GM18502 (cell line): ENCODE measurements around the gene GOLPH3.
A peak's percentile ranks its signal among the peaks of the same experiment; 100 is the strongest.

ENCODE experiments used
- ATAC-seq: cut with Tn5 transposase; IDR thresholded peaks from one replicate; pipeline ENCODE4 v1.9.1; 2021; ENCODE audit warnings: mild to moderate bottlenecking; ENCODE audit not compliant: unreplicated experiment, poor library complexity

Gene GOLPH3

DNA sequence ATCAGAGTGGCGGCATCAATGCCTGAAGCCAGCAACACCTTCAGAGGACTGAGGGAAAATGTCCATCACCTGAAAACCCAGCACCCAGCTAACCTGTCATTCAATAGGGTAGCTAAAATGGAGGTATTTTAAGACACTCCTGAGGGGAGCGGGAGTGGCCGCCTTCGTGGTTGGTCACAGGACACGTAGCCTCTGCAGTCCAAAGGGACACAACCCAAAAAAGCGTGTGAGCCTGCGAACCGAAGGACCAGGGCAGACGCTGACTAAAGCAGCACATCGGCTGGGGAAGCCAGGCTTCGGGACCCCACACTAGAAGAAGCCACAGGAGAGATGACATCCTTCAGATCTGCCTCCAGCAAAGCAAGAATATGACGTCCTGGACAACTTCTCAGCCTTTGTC is 70.6 kb downstream of the GOLPH3 start:
- ATAC-seq: no peak

DNA sequence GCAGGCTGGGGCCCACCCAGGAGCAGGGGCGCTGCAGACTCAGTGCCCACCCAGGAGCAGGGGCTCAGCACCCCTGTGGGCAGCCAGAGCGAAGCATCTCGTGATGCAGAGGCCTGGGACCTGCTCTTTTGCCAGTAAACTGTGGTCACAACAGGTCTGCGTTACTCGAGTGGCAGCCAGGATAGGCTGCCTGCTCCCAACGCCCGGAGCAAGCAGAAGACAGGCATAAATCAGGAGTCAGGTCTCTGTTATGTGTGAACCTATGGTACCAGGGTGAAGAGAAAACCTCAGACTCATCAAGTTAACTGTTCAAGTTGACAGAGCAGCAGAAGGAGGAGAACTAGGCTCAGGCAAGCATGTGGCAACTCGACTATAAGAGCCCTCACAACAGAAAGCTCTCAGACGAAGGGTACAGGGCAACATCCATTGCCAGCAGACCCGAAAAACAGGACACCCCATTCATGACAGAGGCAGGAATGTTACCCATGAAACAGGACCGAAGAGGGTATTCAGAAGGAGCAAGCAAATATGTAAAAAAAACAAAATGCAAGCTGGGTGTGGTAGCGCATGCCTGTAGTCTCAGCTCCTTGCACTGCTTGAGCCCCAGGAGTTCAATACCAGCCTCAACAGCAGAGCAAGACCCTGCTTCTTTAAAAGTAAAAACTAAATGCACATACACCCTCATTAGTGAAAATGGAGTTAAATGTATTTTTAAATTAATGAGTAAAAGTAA is 71.7 kb downstream of the GOLPH3 start:
- ATAC-seq: no peak

DNA sequence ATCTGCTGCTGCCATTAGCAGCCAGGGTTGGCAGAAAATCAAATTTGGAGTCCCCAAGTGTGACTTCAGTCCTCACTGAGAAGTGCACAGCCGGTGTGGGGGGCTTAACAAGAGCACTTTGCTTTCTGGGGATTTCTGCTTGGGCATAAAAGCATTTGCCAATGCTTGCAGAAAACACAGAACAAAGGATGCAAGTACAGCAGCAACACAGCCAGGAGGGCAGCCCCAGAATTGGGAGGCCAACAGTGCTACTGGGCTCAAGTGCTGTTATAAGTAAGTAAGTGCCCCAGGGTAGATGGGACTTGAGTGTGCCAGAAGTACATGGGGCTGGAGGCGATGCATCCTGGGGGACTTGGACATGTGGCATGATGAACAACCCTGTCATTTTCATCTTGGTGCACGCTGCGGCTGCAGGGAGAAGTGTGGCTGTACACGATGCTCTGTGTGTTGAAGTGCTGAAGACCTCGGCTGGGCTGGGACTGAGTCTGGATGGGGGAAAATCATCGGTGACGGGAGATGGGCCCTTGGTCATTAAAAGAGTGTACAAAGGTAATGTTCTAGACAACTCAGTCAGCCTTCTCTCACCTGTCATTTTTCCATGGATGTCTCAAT is 73.3 kb downstream of the GOLPH3 start:
- ATAC-seq: no peak

DNA sequence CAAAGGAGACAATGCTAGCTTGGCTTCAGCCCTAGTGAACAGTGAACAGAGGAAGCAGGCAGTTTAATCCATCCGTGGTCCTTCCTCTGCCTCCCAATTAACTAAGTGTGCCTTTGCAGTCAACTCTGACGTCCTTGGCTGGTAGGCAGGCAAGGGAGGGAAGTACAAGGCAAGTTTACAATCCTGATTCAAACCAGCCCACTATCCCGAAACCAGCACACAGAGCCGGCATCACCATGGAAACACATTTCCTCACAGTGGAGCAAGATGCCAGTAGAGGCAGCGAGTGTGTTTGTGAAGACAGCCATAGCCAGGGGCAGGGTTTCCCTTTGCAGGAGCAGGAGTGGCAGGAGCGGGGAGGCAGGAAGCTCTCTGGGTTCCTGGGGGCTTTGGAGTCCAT is 73.9 kb downstream of the GOLPH3 start:
- no peak for ATAC-seq

DNA sequence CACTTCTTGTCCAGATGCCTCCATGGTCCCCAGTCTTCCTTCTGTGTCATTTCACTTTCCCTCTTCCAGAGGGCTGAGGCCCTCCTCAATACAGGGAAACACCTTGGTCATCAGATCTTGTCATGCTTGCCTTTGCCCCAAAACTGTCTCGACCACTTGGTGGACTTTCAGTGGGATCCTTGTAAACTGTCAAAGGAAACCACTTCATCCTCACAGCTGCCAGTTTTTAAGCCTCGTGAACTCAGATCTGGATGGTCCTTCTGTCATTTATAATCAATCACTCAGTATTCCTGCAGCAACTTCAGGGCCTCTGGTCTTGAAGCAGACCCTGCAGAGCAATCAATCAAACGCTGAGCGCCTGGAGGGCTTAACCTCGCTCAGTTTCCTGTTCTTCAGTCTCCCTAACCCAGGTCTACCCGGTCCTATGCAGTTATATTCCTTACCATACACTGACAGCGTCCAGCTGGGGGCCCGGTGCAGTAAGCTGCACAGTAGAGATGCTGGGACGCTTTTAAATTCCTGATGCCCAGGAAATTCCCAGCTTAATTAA is 74.6 kb downstream of the GOLPH3 start:
- no peak for ATAC-seq

DNA sequence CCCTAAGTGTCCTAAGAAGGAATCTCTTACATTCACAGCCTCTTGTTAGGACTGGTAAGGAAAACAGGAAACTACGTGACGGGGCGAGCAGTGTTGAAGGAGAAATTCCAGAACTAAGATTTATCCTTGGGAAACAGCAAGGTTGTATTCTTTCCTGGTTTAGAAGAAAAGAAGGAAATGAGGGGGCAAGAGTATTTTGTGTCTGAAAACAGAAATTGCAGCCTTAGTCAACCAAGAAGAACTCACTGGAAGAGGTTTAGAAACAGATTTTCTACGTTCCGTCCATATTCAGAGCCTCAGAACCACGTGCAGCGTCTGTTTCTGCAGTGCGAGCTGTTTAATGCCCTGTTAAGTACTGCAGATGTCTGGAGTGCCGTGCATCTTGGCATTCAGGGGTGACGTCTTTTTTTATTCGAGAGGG is 75.2 kb downstream of the GOLPH3 start:
- ATAC-seq: no peak

DNA sequence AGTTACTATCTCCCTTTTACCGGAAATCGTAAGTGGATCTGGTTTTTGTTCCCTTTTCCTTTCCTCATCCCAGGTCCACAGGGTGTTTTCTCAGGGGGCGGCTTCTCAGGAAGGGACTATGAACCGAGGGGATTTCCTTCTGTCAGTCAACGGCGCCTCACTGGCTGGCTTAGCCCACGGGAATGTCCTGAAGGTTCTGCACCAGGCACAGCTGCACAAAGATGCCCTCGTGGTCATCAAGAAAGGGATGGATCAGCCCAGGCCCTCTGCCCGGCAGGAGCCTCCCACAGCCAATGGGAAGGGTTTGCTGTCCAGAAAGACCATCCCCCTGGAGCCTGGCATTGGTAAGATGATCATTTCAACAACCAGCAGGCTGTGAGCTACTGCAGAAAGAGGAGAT is 75.8 kb downstream of the GOLPH3 start:
- no peak for ATAC-seq

DNA sequence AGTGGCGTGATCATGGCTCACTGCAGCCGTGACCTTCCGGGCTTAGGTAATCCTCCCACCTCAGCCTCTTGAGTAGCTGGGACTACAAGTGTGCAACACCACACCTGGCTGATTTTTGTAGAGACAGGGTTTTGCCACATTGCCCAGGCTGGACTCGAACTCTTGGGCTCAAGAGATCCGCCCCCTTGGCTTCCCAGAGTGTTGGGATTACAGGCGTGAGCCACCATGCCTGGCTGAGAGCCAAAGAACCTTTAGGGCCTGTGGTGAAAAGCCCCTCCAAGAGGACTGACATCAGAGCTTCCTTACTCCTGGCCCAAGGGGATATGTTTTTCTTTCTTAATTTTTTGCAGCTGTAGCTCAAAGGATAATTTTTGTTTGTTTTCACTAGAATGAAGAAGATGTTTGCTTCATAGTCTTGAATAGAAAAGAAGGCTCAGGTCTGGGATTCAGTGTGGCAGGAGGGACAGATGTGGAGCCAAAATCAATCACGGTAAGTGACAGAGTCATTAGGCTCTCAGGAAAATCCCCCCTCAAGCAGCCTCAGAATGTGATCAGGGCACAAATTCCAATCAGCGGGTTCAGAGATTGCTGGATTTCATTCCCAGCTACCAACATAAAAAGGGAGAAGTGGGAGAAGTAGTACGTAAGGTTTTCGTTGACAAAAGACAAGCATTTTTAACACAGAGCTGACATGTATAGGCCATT is 77.1 kb downstream of the GOLPH3 start:
- no peak for ATAC-seq

DNA sequence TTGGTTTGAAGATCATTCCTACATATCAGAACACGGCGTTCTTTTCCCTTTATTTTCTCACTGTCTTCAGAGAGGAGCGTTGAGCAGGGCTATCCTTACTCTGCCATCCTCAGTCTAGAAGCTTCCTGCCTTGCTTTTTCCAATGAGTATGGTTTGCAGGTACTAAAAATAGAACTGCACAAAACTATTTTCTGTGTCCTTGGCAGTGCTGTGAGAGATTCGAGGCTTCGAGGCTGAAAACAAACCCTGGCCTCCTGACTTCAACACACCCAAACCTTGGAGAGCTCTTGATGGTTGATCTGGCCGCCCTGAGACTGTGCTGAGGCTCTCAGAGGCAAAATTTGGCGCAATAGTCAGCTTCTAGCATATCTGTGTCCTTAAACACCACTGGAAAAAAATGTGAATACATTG is 78.9 kb downstream of the GOLPH3 start:
- ATAC-seq: no peak

DNA sequence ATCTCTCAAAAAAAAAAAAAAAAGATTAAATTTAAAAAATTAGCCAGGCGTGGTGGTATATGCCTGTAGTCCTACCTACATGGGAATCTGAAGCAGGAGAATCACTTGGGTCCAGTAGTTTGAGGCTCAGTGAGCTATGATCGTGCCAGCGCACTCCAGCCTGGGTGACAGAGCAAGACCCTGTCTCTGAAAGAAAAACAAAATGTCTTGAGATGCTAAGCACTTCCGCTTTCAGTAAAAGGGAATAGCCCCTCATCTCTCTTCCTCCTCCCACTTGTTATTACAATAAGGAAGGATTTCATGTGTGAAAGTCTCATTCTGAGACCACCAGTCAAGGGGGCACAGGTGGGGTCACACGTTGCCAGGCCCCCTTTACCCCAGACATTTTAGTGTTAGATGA is 79.4 kb downstream of the GOLPH3 start:
- no peak for ATAC-seq

DNA sequence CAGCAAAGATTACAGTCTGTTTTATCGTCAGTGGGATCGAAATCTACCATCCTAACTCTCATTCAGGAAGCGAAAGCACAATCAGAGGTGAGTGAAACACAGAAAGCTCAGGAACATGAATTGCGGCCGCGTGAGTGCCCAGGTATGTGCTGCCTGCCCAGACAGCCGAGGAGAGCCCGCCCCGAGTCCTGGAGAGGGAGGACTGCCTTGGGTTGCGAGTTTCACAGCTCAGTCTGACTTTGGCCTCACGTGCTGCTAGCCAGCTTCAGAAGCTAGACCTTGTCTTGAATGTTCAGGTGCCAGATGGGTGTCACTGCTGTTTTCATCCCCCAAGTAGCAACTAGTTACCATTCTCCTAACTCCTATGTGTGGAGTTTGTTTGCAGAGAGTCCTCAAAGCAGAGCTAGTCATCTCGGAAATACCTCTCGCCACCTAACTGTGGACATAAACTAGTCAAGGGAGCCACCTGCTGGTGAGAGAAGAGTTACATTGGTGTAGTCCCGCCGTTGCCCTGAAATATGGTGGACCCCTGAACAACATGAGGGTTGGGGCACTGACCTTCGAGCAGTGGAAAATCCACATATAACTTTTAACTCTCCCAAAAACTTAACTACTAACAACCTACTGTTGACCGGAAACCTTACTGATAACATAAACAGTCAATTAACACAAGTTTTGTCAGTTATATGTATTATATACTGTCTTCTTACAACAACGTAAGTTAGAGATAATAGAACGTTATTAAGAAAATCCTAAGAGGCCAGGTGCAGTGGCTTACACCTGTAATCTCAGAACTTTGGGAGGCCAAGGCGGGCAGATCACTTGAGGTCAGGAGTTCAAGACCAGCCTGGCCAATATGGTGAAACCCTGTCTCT is 80.9 kb downstream of the GOLPH3 start:
- peak; percentile 95 for ATAC-seq

DNA sequence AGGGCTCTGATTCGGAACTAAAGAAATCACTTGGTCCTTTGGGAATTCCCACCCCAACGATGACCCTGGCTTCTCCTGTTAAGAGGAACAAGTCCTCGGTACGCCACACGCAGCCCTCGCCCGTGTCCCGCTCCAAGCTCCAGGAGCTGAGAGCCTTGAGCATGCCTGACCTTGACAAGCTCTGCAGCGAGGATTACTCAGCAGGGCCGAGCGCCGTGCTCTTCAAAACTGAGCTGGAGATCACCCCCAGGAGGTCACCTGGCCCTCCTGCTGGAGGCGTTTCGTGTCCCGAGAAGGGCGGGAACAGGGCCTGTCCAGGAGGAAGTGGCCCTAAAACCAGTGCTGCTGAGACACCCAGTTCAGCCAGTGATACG is 83.4 kb downstream of the GOLPH3 start:
- ATAC-seq: no peak

DNA sequence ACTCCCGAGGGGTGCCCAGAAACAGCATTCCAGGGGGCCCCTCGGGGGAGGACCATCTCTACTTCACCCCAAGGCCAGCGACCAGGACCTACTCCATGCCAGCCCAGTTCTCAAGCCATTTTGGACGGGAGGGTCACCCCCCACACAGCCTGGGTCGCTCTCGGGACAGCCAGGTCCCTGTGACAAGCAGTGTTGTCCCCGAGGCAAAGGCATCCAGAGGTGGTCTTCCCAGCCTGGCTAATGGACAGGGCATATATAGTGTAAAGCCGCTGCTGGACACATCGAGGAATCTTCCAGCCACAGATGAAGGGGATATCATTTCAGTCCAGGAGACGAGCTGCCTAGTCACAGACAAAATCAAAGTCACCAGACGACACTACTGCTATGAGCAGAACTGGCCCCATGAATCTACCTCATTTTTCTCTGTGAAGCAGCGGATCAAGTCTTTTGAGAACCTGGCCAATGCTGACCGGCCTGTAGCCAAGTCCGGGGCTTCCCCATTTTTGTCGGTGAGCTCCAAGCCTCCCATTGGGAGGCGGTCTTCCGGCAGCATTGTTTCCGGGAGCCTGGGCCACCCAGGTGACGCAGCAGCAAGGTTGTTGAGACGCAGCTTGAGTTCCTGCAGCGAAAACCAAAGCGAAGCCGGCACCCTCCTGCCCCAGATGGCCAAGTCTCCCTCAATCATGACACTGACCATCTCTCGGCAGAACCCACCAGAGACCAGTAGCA is 83.9 kb downstream of the GOLPH3 start:
- no peak for ATAC-seq

DNA sequence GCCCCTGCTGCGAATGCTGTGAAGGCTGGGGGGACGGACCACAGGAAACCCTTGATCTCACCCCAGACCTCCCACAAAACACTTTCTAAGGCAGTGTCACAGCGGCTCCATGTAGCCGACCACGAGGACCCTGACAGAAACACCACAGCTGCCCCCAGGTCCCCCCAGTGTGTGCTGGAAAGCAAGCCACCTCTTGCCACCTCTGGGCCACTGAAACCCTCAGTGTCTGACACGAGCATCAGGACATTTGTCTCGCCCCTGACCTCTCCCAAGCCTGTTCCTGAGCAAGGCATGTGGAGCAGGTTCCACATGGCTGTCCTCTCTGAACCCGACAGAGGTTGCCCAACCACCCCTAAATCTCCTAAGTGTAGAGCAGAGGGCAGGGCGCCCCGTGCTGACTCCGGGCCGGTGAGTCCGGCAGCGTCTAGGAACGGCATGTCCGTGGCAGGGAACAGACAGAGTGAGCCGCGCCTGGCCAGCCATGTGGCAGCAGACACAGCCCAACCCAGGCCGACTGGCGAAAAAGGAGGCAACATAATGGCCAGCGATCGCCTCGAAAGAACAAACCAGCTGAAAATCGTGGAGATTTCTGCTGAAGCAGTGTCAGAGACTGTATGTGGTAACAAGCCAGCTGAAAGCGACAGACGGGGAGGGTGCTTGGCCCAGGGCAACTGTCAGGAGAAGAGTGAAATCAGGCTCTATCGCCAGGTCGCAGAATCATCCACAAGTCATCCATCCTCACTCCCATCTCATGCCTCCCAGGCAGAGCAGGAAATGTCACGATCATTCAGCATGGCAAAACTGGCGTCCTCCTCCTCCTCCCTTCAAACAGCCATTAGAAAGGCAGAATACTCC is 84.7 kb downstream of the GOLPH3 start:
- ATAC-seq: no peak

DNA sequence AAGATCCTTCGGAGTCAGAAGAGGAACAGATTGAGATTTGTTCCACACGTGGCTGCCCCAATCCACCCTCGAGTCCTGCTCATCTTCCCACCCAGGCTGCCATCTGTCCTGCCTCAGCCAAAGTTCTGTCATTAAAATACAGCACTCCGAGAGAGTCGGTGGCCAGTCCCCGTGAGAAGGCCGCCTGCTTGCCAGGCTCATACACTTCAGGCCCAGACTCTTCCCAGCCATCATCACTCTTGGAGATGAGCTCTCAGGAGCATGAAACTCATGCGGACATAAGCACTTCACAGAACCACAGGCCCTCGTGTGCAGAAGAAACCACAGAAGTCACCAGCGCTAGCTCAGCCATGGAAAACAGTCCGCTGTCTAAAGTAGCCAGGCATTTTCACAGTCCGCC is 85.9 kb downstream of the GOLPH3 start:
- ATAC-seq: no peak

DNA sequence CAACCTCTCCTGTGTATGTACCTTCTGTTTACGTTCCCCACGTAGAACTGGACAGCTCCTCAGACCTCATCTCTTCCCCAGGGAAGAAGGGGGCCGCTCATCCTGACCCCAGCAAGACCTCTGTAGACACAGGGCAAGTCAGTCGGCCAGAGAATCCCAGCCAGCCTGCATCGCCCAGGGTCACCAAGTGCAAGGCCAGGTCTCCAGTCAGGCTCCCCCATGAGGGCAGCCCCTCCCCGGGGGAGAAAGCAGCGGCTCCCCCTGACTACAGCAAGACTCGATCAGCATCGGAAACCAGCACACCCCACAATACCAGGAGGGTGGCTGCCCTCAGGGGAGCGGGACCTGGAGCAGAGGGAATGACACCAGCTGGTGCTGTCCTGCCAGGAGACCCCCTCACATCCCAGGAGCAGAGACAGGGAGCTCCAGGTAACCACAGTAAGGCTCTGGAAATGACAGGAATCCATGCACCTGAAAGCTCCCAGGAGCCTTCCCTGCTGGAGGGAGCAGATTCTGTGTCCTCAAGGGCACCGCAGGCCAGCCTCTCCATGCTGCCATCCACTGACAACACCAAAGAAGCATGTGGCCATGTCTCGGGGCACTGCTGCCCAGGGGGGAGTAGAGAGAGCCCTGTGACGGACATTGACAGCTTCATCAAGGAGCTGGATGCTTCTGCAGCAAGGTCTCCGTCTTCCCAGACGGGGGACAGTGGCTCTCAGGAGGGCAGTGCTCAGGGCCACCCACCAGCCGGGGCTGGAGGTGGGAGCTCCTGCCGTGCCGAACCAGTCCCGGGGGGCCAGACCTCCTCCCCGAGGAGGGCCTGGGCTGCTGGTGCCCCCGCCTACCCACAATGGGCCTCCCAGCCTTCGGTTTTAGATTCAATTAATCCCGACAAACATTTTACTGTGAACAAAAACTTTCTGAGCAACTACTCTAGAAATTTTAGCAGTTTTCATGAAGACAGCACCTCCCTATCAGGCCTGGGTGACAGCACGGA is 86.7 kb downstream of the GOLPH3 start:
- no peak for ATAC-seq

DNA sequence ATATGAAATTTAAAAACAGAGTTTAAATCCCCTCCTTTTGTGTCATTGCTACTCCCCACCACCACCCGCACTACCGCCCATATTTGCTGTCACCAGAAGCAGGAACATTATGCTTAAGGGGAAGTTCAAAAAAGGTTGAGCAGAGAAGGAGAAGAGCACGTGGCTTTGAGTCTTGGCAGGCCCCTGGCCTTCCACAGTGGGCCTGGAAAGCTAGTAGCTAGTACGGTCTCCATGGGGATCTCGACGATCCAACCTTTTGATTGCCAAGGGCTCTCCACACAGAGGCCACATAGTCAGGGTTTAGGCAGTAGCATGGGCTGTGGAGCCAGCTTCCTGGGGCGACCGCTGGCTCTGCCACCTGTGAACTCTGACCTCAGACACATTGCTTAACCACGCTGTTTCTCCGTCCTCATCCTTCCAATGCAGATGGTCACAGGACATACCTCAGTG is 90.1 kb downstream of the GOLPH3 start:
- no peak for ATAC-seq

DNA sequence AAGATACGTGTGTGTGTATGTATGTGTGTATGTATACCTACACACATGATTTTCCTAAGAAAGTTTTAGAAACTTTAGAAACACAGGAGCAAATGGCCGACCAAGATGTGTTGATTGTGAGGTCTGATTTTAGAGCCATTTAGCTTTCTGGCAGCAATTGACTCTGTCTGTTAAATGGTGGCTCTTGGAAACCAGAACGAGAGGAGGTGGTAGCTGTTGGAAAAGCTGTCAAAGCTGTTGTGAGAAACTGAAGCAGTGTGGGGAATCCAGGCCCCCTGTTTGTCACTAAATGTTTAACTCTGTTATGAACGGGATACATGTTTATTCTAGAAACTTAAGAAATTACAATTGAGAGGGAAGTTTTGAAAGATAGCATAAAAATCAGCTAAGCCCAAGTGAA is 91.4 kb downstream of the GOLPH3 start:
- ATAC-seq: no peak
